C4-2B (cell line): Measurements from ENCODE around the gene CWC27.

Experiments used
- CTCF ChIP-seq: fragments of 450-650 bp; conservative IDR thresholded peaks from 2 replicates; pipeline ENCODE4 v1.5.1; 2017; ENCODE audit warnings: mild to moderate bottlenecking
- ZFX ChIP-seq: fragments of 450-650 bp; IDR thresholded peaks from 2 replicates; pipeline ENCODE4 v1.6.1; 2017

GRCh38 chr5:64864171-64864570 is 95.4 kb downstream of the CWC27 start:
- TF ChIP-seq CTCF (no peak), ZFX (no peak)
